WERI-Rb-1 (cell line): Measurements from ENCODE around the gene GAS2.

Source experiments
- DNase-seq: peaks from one replicate; pipeline ENCODE4 v3.0.0-alpha.2; 2020
- H3K27ac ChIP-seq: fragments of 250-450 bp; sonication (Bioruptor Pico); 2 replicates; pipeline ENCODE4 v1.5.1; 2020; ENCODE audit warnings: mild to moderate bottlenecking, moderate library complexity
- H3K27me3 ChIP-seq: fragments of 250-450 bp; sonication (Bioruptor Pico); 2 replicates; pipeline ENCODE4 v1.5.1; 2021; ENCODE audit warnings: mild to moderate bottlenecking, low read depth, moderate library complexity; ENCODE audit not compliant: insufficient read depth, severe bottlenecking
- H3K36me3 ChIP-seq: fragments of 250-450 bp; sonication (Bioruptor Pico); 2 replicates; pipeline ENCODE4 v1.5.1; 2020; ENCODE audit warnings: mild to moderate bottlenecking, moderate library complexity
- H3K4me3 ChIP-seq: 2 replicates; pipeline ENCODE4 v1.5.1; 2011; ENCODE audit warnings: low read depth, mild to moderate bottlenecking, control low read depth, low read length
- H3K9me3 ChIP-seq: fragments of 250-450 bp; sonication (Bioruptor Pico); 2 replicates; pipeline ENCODE4 v1.5.1; 2021; ENCODE audit warnings: mild to moderate bottlenecking, moderate library complexity; ENCODE audit not compliant: severe bottlenecking
- CTCF ChIP-seq: IDR thresholded peaks from 2 replicates; pipeline ENCODE4 v1.5.1; 2011; ENCODE audit warnings: low read depth, mild to moderate bottlenecking, control low read depth, inconsistent platforms, low read length

GAS2 gene

GRCh38 chr11:22669368-22669767 lies 3.0 kb downstream of the GAS2 start:
- H3K27me3 ChIP-seq, result no peaks in the 10 kb centered on the region

GRCh38 chr11:22670830-22671229 lies 4.4 kb downstream of the GAS2 start:
- H3K9me3 ChIP-seq, result no peaks in the 10 kb centered on the region
- H3K36me3 ChIP-seq, result no peaks in the 10 kb centered on the region
- no peaks in the 10 kb centered on the region for H3K27me3 ChIP-seq
- no peak overlapping the region for H3K4me3 ChIP-seq
- no peak for TF ChIP-seq CTCF
- H3K27ac ChIP-seq, result no peak overlapping the region
- DNase-seq, result no peak

More at GRCh38 chr11:22669368-22669767, 3.0 kb downstream of the GAS2 start:
- no peak overlapping the region for H3K27ac ChIP-seq
- no peak for TF ChIP-seq CTCF
- no peak overlapping the region for H3K4me3 ChIP-seq
- no peaks in the 10 kb centered on the region for H3K9me3 ChIP-seq
- no peak for DNase-seq
- H3K36me3 ChIP-seq, result no peaks in the 10 kb centered on the region

- Histone ChIP-seq H3K27me3 (no peaks in the 10 kb centered on the region), H3K27ac (no peak overlapping the region), H3K4me3 (no peak overlapping the region), H3K36me3 (no peaks in the 10 kb centered on the region), H3K9me3 (no peaks in the 10 kb centered on the region)
- TF ChIP-seq CTCF, result no peak
- no peak for DNase-seq
Measured at GRCh38 chr11:22671751-22672150, 5.3 kb downstream of the GAS2 start.

- no peaks in the 10 kb centered on the region for H3K27me3 ChIP-seq
- H3K27ac ChIP-seq, result no peak overlapping the region
- no peak for TF ChIP-seq CTCF
- H3K36me3 ChIP-seq, result no peaks in the 10 kb centered on the region
- H3K9me3 ChIP-seq, result no peaks in the 10 kb centered on the region
- no peak overlapping the region for H3K4me3 ChIP-seq
- no peak for DNase-seq
Measured at GRCh38 chr11:22674470-22675439, 8.3 kb downstream of the GAS2 start.

- Histone ChIP-seq H3K9me3 (no peaks in the 10 kb centered on the region), H3K4me3 (no peak overlapping the region), H3K27me3 (no peaks in the 10 kb centered on the region), H3K27ac (no peak overlapping the region), H3K36me3 (no peaks in the 10 kb centered on the region)
- DNase-seq, result no peak
- no peak for TF ChIP-seq CTCF
Measured at GRCh38 chr11:22677153-22677903, 10.9 kb downstream of the GAS2 start.
